ENCODE measurements around the gene FGF21. TPM values are rescaled to one million over a fixed set of nuclear protein-coding genes. Genes with fewer than 3 reads are reported as not detected.
A peak's percentile ranks its signal among the peaks of the same experiment; 100 is the strongest.

The FGF21 gene
- polyA plus RNA-seq, 2 of the 4 experiments (the other 2 are of a cell fraction), result 0.06 TPM; not detected in 1

GRCh38 chr19:48798937-48799336 lies 43.6 kb downstream of the FGF21 start:
- ChIA-PET POLR2A (interaction anchor here (0.9 to 1.2 kb wide), 2 partner anchors 11 to 38 kb away, joined by 4 to 6 read pairs; partner anchors contain the start of gene BCAT2), CTCF (interaction anchor here (1.0 to 13.3 kb wide), 7 partner anchors 8 to 173 kb away, joined by 3 to 332 read pairs (median 123); partner anchors contain the start of genes BCAT2, FTL and HSD17B14)
- H3K27ac ChIP-seq, result peak overlapping the region in 1 of 2 experiments; percentile 16; a peak in 2 of 6 replicates
- no peaks in the 10 kb centered on the region for H3K9me3 ChIP-seq
- no peak for FAIRE-seq
- DNase-seq (ENCODE audit: low read depth in 1 of 2, low spot score in 1 of 2), result no peak
- no peak for TF ChIP-seq CHD2 (IDR thresholded peaks at IDR 0.05; ENCODE audit: low read length, partially characterized antibody)
- no peak for TF ChIP-seq MAFK (IDR thresholded peaks at IDR 0.05; ENCODE audit: partially characterized antibody)
- TF ChIP-seq HES2 (IDR thresholded peaks at IDR 0.05), result no peak
- TF ChIP-seq EP300 (IDR thresholded peaks at IDR 0.05), result no peak
- TF ChIP-seq MAZ (IDR thresholded peaks at IDR 0.05; ENCODE audit: borderline replicate concordance, low read depth, low read length), result no peak
- TF ChIP-seq PHF8 (IDR thresholded peaks at IDR 0.05; ENCODE audit: borderline replicate concordance, low read depth), result no peak
- TF ChIP-seq NFE2L2 (conservative IDR thresholded peaks at IDR 0.05; ENCODE audit: low read length), result no peak
- TF ChIP-seq, protein P1, sequence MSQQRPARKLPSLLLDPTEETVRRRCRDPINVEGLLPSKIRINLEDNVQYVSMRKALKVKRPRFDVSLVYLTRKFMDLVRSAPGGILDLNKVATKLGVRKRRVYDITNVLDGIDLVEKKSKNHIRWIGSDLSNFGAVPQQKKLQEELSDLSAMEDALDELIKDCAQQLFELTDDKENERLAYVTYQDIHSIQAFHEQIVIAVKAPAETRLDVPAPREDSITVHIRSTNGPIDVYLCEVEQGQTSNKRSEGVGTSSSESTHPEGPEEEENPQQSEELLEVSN (IDR thresholded peaks at IDR 0.05; ENCODE audit: borderline replicate concordance, low read depth), result no peak
- no peak for TF ChIP-seq JUNB (IDR thresholded peaks at IDR 0.05)
- peaks cover 5% of the 10 kb centered on the region; the same call in 2 of the 3 replicates for H3K4me1 ChIP-seq
- no peak for ATAC-seq
- 71% methylated on average over 4 of the region's 6 CpGs for WGBS (ENCODE audit: missing lambda C conversion rate)
- H3K4me3 ChIP-seq, result no peak overlapping the region
- no peak overlapping the region for H3K4me2 ChIP-seq

DNA sequence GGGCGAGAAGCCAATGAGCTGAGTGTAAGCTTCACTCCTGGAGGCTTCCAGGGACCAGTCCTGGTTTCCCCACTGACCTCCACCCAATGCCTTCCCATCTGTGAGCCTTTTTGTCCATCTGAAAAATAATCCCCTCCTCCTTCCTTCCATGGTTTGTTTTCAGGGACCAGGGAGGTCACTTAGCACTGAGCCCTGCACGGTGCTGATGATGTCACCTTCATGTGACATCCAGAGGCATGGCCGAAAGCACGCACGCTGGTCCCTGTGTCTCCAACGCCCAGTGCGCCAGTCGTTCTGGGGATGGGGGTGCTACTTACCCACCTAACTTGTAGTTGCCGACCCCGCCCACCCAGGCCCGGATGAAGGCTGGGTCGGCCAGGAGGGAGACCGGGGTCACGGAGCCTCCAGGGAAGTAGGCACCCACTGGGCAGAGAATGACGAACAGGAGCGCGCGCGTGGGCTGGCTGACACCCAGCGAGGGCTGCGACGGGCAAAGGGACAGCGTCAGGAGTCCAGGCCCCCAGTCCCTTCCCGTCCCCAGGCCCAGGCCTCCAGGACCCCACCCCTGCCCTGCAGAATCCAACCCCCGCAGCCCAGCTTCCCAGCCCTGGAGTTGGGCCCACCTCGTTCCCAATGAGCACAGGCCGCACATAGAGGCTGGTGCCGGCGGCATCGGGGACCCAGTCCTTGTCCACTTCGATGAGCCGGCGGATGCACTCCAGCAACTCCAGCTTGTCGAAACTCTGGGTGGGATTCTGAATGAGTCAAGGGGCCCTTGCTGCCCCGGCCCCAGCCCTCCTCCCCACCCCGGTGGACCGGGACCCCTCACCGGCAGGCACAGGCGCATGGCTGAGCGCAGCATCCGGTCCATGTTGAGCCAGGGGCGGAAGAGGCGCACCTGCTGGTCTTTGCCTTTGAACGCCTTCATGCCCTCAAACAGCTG lies 44.3 kb downstream of the FGF21 start:
- H3K4me1 ChIP-seq, result peaks cover 3% of the 10 kb centered on the region; the same call in 2 of the 3 replicates
- H3K9me3 ChIP-seq, result no peaks in the 10 kb centered on the region
- TF ChIP-seq HOXB13 (CRISPR knock-in tag; IDR thresholded peaks at IDR 0.05; ENCODE audit: low read depth) (no peak), FOSB (CRISPR knock-in tag; IDR thresholded peaks at IDR 0.05) (no peak), POLR2A (IDR thresholded peaks at IDR 0.05; ENCODE audit: low read length) (no peak), HES2 (IDR thresholded peaks at IDR 0.05) (no peak)
- WGBS (ENCODE audit: missing lambda C conversion rate), result 93% methylated on average over 35 of the region's 44 CpGs
- no peak for DNase-seq (ENCODE audit: low read depth in 1 of 2, low spot score in 1 of 2)
- H3K4me3 ChIP-seq, result no peak overlapping the region
- no peak for FAIRE-seq
- H3K27ac ChIP-seq, result no peak overlapping the region; a peak in 1 of 6 replicates
- ATAC-seq, result no peak
- CTCF ChIA-PET, result interaction anchor here (1.0 to 13.3 kb wide), 8 partner anchors 7 to 173 kb away, joined by 3 to 332 read pairs (median 82); partner anchors contain the start of genes BCAT2, FTL and HSD17B14
- no peak overlapping the region for H3K4me2 ChIP-seq
- POLR2A ChIA-PET, result interaction anchor here (1.2 kb wide), 1 partner anchor 37 kb away, joined by 6 read pairs; no protein-coding TSS in a partner anchor

DNA sequence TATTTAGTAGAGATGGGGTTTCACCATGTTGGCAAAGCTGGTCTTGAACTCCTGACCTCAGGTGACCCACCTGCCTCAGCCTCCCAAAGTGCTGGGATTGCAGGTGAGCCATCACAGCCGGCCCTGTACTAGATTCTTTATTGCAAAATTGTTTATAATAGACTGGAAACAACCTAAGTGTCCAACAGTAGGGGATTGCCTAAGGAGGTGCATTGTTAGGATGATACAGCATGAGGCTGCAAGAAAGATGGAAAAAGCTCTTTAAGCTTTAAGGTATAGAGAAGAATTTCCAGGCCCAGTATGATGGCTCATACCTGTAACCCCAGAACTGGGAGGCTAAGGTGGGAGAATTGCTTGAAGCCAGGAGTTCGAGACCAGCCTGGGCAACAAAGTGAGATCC lies 47.3 kb downstream of the FGF21 start:
- no peak for DNase-seq (ENCODE audit: low read depth in 1 of 2, low spot score in 1 of 2)
- Histone ChIP-seq H3K4me3 (no peak overlapping the region), H3K27ac (no peak overlapping the region), H3K4me1 (no peaks in the 10 kb centered on the region), H3K9me3 (no peaks in the 10 kb centered on the region), H3K4me2 (no peak overlapping the region)
- whole genome bisulfite sequencing (ENCODE audit: missing lambda C conversion rate), result 75% methylated on average over 2 of the region's 2 CpGs
- FAIRE-seq, result no peak
- no peak for ATAC-seq
- POLR2A ChIA-PET, result no interaction called here
- CTCF ChIA-PET, result interaction anchor here (1.3 to 10.1 kb wide), 7 partner anchors 7 to 168 kb away, joined by 4 to 138 read pairs (median 25); partner anchors contain the start of genes CA11 and HSD17B14
- no peak for TF ChIP-seq CBX8 (IDR thresholded peaks at IDR 0.05)
- no peak for TF ChIP-seq RARB (CRISPR knock-in tag; IDR thresholded peaks at IDR 0.05)
- TF ChIP-seq KDM5A (IDR thresholded peaks at IDR 0.05), result no peak
- no peak for TF ChIP-seq NR3C1 (IDR thresholded peaks at IDR 0.05)
- no peak for TF ChIP-seq REST (IDR thresholded peaks at IDR 0.05)
- TF ChIP-seq, protein P2, sequence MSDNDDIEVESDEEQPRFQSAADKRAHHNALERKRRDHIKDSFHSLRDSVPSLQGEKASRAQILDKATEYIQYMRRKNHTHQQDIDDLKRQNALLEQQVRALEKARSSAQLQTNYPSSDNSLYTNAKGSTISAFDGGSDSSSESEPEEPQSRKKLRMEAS (IDR thresholded peaks at IDR 0.05), result no peak
- no peak for TF ChIP-seq ZSCAN20 (CRISPR knock-in tag; IDR thresholded peaks at IDR 0.05)
- TF ChIP-seq, protein P1 (IDR thresholded peaks at IDR 0.05; ENCODE audit: borderline replicate concordance, low read depth), result no peak
- TF ChIP-seq CHD4 (IDR thresholded peaks at IDR 0.05; ENCODE audit: borderline replicate concordance), result no peak
- no peak for TF ChIP-seq TFCP2L1 (CRISPR knock-in tag; IDR thresholded peaks at IDR 0.05)
- TF ChIP-seq HOXB5 (CRISPR knock-in tag; IDR thresholded peaks at IDR 0.05), result no peak
- no peak for TF ChIP-seq ZNF302 (CRISPR knock-in tag; IDR thresholded peaks at IDR 0.05)
- TF ChIP-seq FOXS1 (CRISPR knock-in tag; IDR thresholded peaks at IDR 0.05), result no peak
- no peak for TF ChIP-seq FOSL2 (IDR thresholded peaks at IDR 0.05)
- TF ChIP-seq FOSL2 (CRISPR knock-in tag; IDR thresholded peaks at IDR 0.05), result no peak
- no peak for TF ChIP-seq CHD2 (IDR thresholded peaks at IDR 0.05; ENCODE audit: low read length, partially characterized antibody)
- TF ChIP-seq GATA3 (IDR thresholded peaks at IDR 0.05; ENCODE audit: borderline replicate concordance), result no peak
- no peak for TF ChIP-seq HOXA7 (CRISPR knock-in tag; IDR thresholded peaks at IDR 0.05)

Measured in A549 (cell line).